Neural progenitor cell (in vitro differentiated cells): ENCODE data around the gene VCAN. TPM values are rescaled to one million over a fixed set of nuclear protein-coding genes. Genes with fewer than 3 reads are reported as not detected.

ENCODE experiments used
- DNase-seq: peaks from one replicate; pipeline ENCODE4 v3.0.0-alpha.2; 2016; ENCODE audit warnings: low spot score
- H2AFZ ChIP-seq: fragments of 200-600 bp; sonication (generic); replicated peaks from 2 replicates; pipeline ENCODE4 v1.6.1; 2016; ENCODE audit warnings: antibody characterized with exemption
- H3F3A ChIP-seq: fragments of 200-600 bp; sonication (generic); 2 replicates; pipeline ENCODE4 v1.6.1; 2016; ENCODE audit warnings: antibody characterized with exemption, low read depth
- H3K27ac ChIP-seq: fragments of 200-600 bp; sonication (generic); 2 replicates; pipeline ENCODE4 v1.5.1; 2016; ENCODE audit warnings: mild to moderate bottlenecking
- H3K27me3 ChIP-seq: fragments of 200-600 bp; sonication (generic); 2 replicates; pipeline ENCODE4 v1.6.1; 2016; ENCODE audit warnings: mild to moderate bottlenecking, moderate library complexity
- H3K36me3 ChIP-seq: fragments of 200-600 bp; sonication (generic); 2 replicates; pipeline ENCODE4 v1.5.1; 2016
- H3K4me1 ChIP-seq: fragments of 200-600 bp; sonication (generic); 2 replicates; pipeline ENCODE4 v1.6.1; 2016; ENCODE audit warnings: mixed run types
- H3K4me2 ChIP-seq: fragments of 200-600 bp; sonication (generic); 2 replicates; pipeline ENCODE4 v1.6.1; 2016
- H3K4me3 ChIP-seq: fragments of 200-600 bp; sonication (generic); 2 replicates; pipeline ENCODE4 v1.5.1; 2016
- H3K79me2 ChIP-seq: fragments of 200-600 bp; sonication (generic); 2 replicates; pipeline ENCODE4 v1.6.1; 2016; ENCODE audit warnings: low read depth
- H3K9ac ChIP-seq: fragments of 200-600 bp; sonication (generic); 2 replicates; pipeline ENCODE4 v1.6.1; 2016
- H3K9me3 ChIP-seq: fragments of 200-600 bp; sonication (generic); 2 replicates; pipeline ENCODE4 v1.5.1; 2016; ENCODE audit warnings: low read depth
- H4K20me1 ChIP-seq: fragments of 200-600 bp; sonication (generic); 2 replicates; pipeline ENCODE4 v1.6.1; 2016; ENCODE audit warnings: low read depth
- H3K27ac Mint-ChIP-seq: 3 replicates; pipeline ENCODE4 v1.8.0; 2021; ENCODE audit warnings: mixed read lengths
- H3K27me3 Mint-ChIP-seq: 2 replicates; pipeline ENCODE4 v1.8.0; 2022; ENCODE audit warnings: low read depth, mild to moderate bottlenecking, inconsistent platforms, moderate library complexity, mixed read lengths; ENCODE audit not compliant: insufficient read depth
- H3K36me3 Mint-ChIP-seq: 3 replicates; pipeline ENCODE4 v1.8.0; 2021; ENCODE audit warnings: mixed read lengths
- H3K4me1 Mint-ChIP-seq: 3 replicates; pipeline ENCODE4 v1.8.0; 2021; ENCODE audit warnings: mixed read lengths
- H3K4me3 Mint-ChIP-seq: 3 replicates; pipeline ENCODE4 v1.8.0; 2021; ENCODE audit warnings: mild to moderate bottlenecking, moderate library complexity, mixed read lengths
- H3K9me3 Mint-ChIP-seq: 3 replicates; pipeline ENCODE4 v1.8.0; 2020; ENCODE audit warnings: mixed read lengths
- CTCF ChIP-seq: fragments of 200-600 bp; sonication (generic); IDR thresholded peaks from 2 replicates; pipeline ENCODE4 v1.5.1; 2017; ENCODE audit warnings: antibody characterized with exemption, mild to moderate bottlenecking
- EZH2 ChIP-seq: fragments of 200-600 bp; sonication (generic); IDR thresholded peaks from 2 replicates; pipeline ENCODE4 v1.6.1; 2017; ENCODE audit warnings: antibody characterized with exemption, mild to moderate bottlenecking, moderate library complexity
- EZH2phosphoT487 ChIP-seq: fragments of 200-600 bp; sonication (generic); IDR thresholded peaks from 2 replicates; pipeline ENCODE4 v1.6.1; 2017; ENCODE audit warnings: antibody characterized with exemption
- total RNA-seq: library from RNA; depleted of rRNA; stranded (reverse); fragments of >200 nt; gene quantifications from 2 replicates; pipeline ENCODE4 v1.2.3, GENCODE V29; 2015; ENCODE audit warnings: low replicate concordance

VCAN gene
- total RNA-seq, 1 donor from 2014 or later: 101 TPM

- Mint-ChIP-seq H3K9me3 (peaks cover 5% of the 10 kb centered on the region), H3K27ac (peak overlapping the region; percentile 61), H3K4me3 (peak overlapping the region; percentile 95), H3K4me1 (peaks cover 32% of the 10 kb centered on the region), H3K36me3 (peaks cover 29% of the 10 kb centered on the region), H3K27me3 (peaks cover 2% of the 10 kb centered on the region)
- Histone ChIP-seq H3K9ac (no peak overlapping the region), H3K4me2 (peak overlapping the region; percentile 83), H3K4me3 (peak overlapping the region; percentile 83), H3K9me3 (no peaks in the 10 kb centered on the region), H3K36me3 (peaks cover 3% of the 10 kb centered on the region), H3K79me2 (peaks cover 59% of the 10 kb centered on the region), H3K4me1 (peaks cover 37% of the 10 kb centered on the region), H3K27ac (peak overlapping the region; percentile 42), H2AFZ (peak overlapping the region; percentile 62), H3K27me3 (no peaks in the 10 kb centered on the region), H4K20me1 (peaks cover 7% of the 10 kb centered on the region), H3F3A (peaks cover 72% of the 10 kb centered on the region)
- peak; percentile 94 for DNase-seq
- no peak for TF ChIP-seq CTCF
- TF ChIP-seq EZH2: peak; percentile 41
- no peak for TF ChIP-seq EZH2phosphoT487
Measured at GRCh38 chr5:83474161-83474796, 2.7 kb downstream of the VCAN start.

GRCh38 chr5:83474991-83475390 lies 3.4 kb downstream of the VCAN start:
- peaks cover 7% of the 10 kb centered on the region for H3K9me3 Mint-ChIP-seq
- Histone ChIP-seq H3K4me2 (peak overlapping the region; percentile 83), H3K4me1 (peaks cover 30% of the 10 kb centered on the region), H3K79me2 (peaks cover 66% of the 10 kb centered on the region), H3K9me3 (no peaks in the 10 kb centered on the region), H3K27ac (peak overlapping the region; percentile 18), H3K36me3 (peaks cover 3% of the 10 kb centered on the region), H3F3A (peaks cover 68% of the 10 kb centered on the region), H3K4me3 (peak overlapping the region; percentile 83), H2AFZ (peak overlapping the region; percentile 7), H3K9ac (no peak overlapping the region), H4K20me1 (peaks cover 7% of the 10 kb centered on the region), H3K27me3 (no peaks in the 10 kb centered on the region)
- peaks cover 2% of the 10 kb centered on the region for H3K27me3 Mint-ChIP-seq
- peak overlapping the region; percentile 95 for H3K4me3 Mint-ChIP-seq
- no peak overlapping the region for H3K27ac Mint-ChIP-seq
- H3K4me1 Mint-ChIP-seq: peaks cover 25% of the 10 kb centered on the region
- no peak for TF ChIP-seq EZH2
- TF ChIP-seq EZH2phosphoT487: no peak
- TF ChIP-seq CTCF: no peak
- H3K36me3 Mint-ChIP-seq: peaks cover 36% of the 10 kb centered on the region
- DNase-seq: peak; percentile 40

- peaks cover 22% of the 10 kb centered on the region for H3K4me1 Mint-ChIP-seq
- peak overlapping the region; percentile 95 for H3K4me3 Mint-ChIP-seq
- TF ChIP-seq EZH2phosphoT487 (no peak), CTCF (no peak), EZH2 (no peak)
- Histone ChIP-seq H3K27ac (no peak overlapping the region), H3F3A (peaks cover 64% of the 10 kb centered on the region), H3K9ac (no peak overlapping the region), H3K27me3 (no peaks in the 10 kb centered on the region), H3K4me2 (peak overlapping the region; percentile 83), H2AFZ (no peak overlapping the region), H3K36me3 (peaks cover 3% of the 10 kb centered on the region), H3K79me2 (peaks cover 71% of the 10 kb centered on the region), H3K4me1 (peaks cover 26% of the 10 kb centered on the region), H4K20me1 (peaks cover 7% of the 10 kb centered on the region), H3K4me3 (peak overlapping the region; percentile 83), H3K9me3 (no peaks in the 10 kb centered on the region)
- H3K36me3 Mint-ChIP-seq: peaks cover 40% of the 10 kb centered on the region
- H3K27me3 Mint-ChIP-seq: peaks cover 2% of the 10 kb centered on the region
- DNase-seq: peak; percentile 25
- H3K27ac Mint-ChIP-seq: no peak overlapping the region
- H3K9me3 Mint-ChIP-seq: peaks cover 11% of the 10 kb centered on the region
Measured at GRCh38 chr5:83475391-83475863, 3.9 kb downstream of the VCAN start.
